GM18951 (cell line): ENCODE results near the gene SIX3.

Experiments used
- POLR2A ChIP-seq: IDR thresholded peaks from 4 replicates; pipeline ENCODE4 v1.6.1; 2011; ENCODE audit warnings: mild to moderate bottlenecking; ENCODE audit not compliant: insufficient read length, insufficient read depth; ENCODE audit errors: extremely low read depth
- in situ Hi-C: fragments of 300-500 bp; cut with MboI; formaldehyde crosslinking; loops from one replicate; pipeline ENCODE4 v1.12.0; 2022; ENCODE audit warnings: low sequenced_read_pairs, mixed read lengths, inconsistent platforms; ENCODE audit not compliant: unreplicated experiment

SIX3 gene

GRCh38 chr2:44962176-44962695 is 20.7 kb downstream of the SIX3 start:
- in situ Hi-C loops, result loop anchor here (25.0 kb wide), 3 partner anchors 475 to 925 kb away; no protein-coding TSS in a partner anchor
- TF ChIP-seq POLR2A, result no peak

GRCh38 chr2:44964752-44965236 is 23.3 kb downstream of the SIX3 start:
- no peak for TF ChIP-seq POLR2A
- in situ Hi-C loops, result loop anchor here (25.0 kb wide), 3 partner anchors 477 to 927 kb away; no protein-coding TSS in a partner anchor

- in situ Hi-C loops, result loop anchor here (25.0 kb wide), 3 partner anchors 478 to 928 kb away; no protein-coding TSS in a partner anchor
- no peak for TF ChIP-seq POLR2A
Measured at GRCh38 chr2:44965684-44966083, 24.2 kb downstream of the SIX3 start.

GRCh38 chr2:44967056-44967455 is 25.6 kb downstream of the SIX3 start:
- in situ Hi-C loops, result loop anchor here (25.0 kb wide), 3 partner anchors 480 to 930 kb away; no protein-coding TSS in a partner anchor
- TF ChIP-seq POLR2A, result no peak

GRCh38 chr2:44967727-44968432 is 26.4 kb downstream of the SIX3 start:
- in situ Hi-C loops, result loop anchor here (25.0 kb wide), 3 partner anchors 481 to 931 kb away; no protein-coding TSS in a partner anchor
- no peak for TF ChIP-seq POLR2A

- in situ Hi-C loops, result loop anchor here (25.0 kb wide), 3 partner anchors 483 to 933 kb away; no protein-coding TSS in a partner anchor
- no peak for TF ChIP-seq POLR2A
Measured at GRCh38 chr2:44969936-44970335, 28.4 kb downstream of the SIX3 start.

- no peak for TF ChIP-seq POLR2A
- in situ Hi-C loops, result loop anchor here (25.0 kb wide), 3 partner anchors 484 to 934 kb away; no protein-coding TSS in a partner anchor
Measured at GRCh38 chr2:44970846-44971450, 29.4 kb downstream of the SIX3 start.

- TF ChIP-seq POLR2A, result no peak
- in situ Hi-C loops, result loop anchor here (25.0 kb wide), 3 partner anchors 486 to 936 kb away; no protein-coding TSS in a partner anchor
Measured at GRCh38 chr2:44972771-44973535, 31.5 kb downstream of the SIX3 start.

- in situ Hi-C loops, result loop anchor here (25.0 kb wide), 3 partner anchors 487 to 937 kb away; no protein-coding TSS in a partner anchor
- TF ChIP-seq POLR2A, result no peak
Measured at GRCh38 chr2:44974064-44974715, 32.7 kb downstream of the SIX3 start.

GRCh38 chr2:44975571-44976450 is 34.3 kb downstream of the SIX3 start:
- TF ChIP-seq POLR2A, result no peak
- in situ Hi-C loops, result no loop called here

GRCh38 chr2:44979581-44979980 is 38.1 kb downstream of the SIX3 start:
- in situ Hi-C loops, result no loop called here
- TF ChIP-seq POLR2A, result no peak
